ENCODE measurements around the gene SNX14.

- TF ChIP-seq CTCF (IDR thresholded peaks at IDR 0.05 in 2 of 3, conservative IDR thresholded peaks at IDR 0.05 in 1 of 3; ENCODE audit: borderline replicate concordance in 1 of 3, insufficient read depth in 1 of 3, low read depth in 2 of 3, low read length in 2 of 3) = no peak
- TF ChIP-seq SRF (IDR thresholded peaks at IDR 0.05; ENCODE audit: low read depth) = no peak
- TF ChIP-seq POLR2A (IDR thresholded peaks at IDR 0.05; ENCODE audit: borderline replicate concordance, extremely low read depth, insufficient read depth, insufficient read length) = no peak
- TF ChIP-seq, protein P1, sequence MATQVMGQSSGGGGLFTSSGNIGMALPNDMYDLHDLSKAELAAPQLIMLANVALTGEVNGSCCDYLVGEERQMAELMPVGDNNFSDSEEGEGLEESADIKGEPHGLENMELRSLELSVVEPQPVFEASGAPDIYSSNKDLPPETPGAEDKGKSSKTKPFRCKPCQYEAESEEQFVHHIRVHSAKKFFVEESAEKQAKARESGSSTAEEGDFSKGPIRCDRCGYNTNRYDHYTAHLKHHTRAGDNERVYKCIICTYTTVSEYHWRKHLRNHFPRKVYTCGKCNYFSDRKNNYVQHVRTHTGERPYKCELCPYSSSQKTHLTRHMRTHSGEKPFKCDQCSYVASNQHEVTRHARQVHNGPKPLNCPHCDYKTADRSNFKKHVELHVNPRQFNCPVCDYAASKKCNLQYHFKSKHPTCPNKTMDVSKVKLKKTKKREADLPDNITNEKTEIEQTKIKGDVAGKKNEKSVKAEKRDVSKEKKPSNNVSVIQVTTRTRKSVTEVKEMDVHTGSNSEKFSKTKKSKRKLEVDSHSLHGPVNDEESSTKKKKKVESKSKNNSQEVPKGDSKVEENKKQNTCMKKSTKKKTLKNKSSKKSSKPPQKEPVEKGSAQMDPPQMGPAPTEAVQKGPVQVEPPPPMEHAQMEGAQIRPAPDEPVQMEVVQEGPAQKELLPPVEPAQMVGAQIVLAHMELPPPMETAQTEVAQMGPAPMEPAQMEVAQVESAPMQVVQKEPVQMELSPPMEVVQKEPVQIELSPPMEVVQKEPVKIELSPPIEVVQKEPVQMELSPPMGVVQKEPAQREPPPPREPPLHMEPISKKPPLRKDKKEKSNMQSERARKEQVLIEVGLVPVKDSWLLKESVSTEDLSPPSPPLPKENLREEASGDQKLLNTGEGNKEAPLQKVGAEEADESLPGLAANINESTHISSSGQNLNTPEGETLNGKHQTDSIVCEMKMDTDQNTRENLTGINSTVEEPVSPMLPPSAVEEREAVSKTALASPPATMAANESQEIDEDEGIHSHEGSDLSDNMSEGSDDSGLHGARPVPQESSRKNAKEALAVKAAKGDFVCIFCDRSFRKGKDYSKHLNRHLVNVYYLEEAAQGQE (IDR thresholded peaks at IDR 0.05; ENCODE audit: low read depth) = no peak
- no peak for TF ChIP-seq MAX (IDR thresholded peaks at IDR 0.05)
- TF ChIP-seq EZH2 (IDR thresholded peaks at IDR 0.05) = no peak
- no peak for TF ChIP-seq SP1 (IDR thresholded peaks at IDR 0.05; ENCODE audit: low read depth)
- TF ChIP-seq RAD21 (IDR thresholded peaks at IDR 0.05; ENCODE audit: low read depth) = no peak
- no peak for TF ChIP-seq EZH2phosphoT487 (IDR thresholded peaks at IDR 0.05; ENCODE audit: borderline replicate concordance)
- TF ChIP-seq, protein P2, sequence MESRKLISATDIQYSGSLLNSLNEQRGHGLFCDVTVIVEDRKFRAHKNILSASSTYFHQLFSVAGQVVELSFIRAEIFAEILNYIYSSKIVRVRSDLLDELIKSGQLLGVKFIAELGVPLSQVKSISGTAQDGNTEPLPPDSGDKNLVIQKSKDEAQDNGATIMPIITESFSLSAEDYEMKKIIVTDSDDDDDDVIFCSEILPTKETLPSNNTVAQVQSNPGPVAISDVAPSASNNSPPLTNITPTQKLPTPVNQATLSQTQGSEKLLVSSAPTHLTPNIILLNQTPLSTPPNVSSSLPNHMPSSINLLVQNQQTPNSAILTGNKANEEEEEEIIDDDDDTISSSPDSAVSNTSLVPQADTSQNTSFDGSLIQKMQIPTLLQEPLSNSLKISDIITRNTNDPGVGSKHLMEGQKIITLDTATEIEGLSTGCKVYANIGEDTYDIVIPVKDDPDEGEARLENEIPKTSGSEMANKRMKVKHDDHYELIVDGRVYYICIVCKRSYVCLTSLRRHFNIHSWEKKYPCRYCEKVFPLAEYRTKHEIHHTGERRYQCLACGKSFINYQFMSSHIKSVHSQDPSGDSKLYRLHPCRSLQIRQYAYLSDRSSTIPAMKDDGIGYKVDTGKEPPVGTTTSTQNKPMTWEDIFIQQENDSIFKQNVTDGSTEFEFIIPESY (IDR thresholded peaks at IDR 0.05; ENCODE audit: extremely low read depth, insufficient replicate concordance, low read length) = no peak
Measured at GRCh38 chr6:85544776-85545175, 48.9 kb downstream of the SNX14 start.
